CD14-positive monocyte (primary cell): ENCODE measurements around the gene RNF151. TPM values are rescaled to one million over a fixed set of nuclear protein-coding genes. Genes with fewer than 3 reads are reported as not detected.

ENCODE experiments used
- DNase-seq, 3 donors: peaks; one replicate each; pipeline ENCODE4 v3.0.0-alpha.2; 2011 to 2022
- H2AFZ ChIP-seq: 2 replicates; pipeline ENCODE4 v1.6.0; 2012; ENCODE audit warnings: mild to moderate bottlenecking, low read depth, low read length, inconsistent platforms; ENCODE audit not compliant: insufficient read depth, poor library complexity, severe bottlenecking
- H3K27ac ChIP-seq, 2 donors: 1 replicate in 1 of 2; 2 replicates in 1 of 2; pipeline ENCODE4 v1.5.1; 2012 to 2013; ENCODE audit warnings: low read length in 2 of 2, control low read depth in 1 of 2, inconsistent platforms in 1 of 2, low read depth in 1 of 2, mild to moderate bottlenecking in 1 of 2
- H3K27me3 ChIP-seq, 2 donors: one replicate each; pipeline versions ENCODE4 v1.6.0 to v1.6.1; 2011 to 2013; ENCODE audit warnings: low read length in 2 of 2; ENCODE audit not compliant: control insufficient read depth in 2 of 2, insufficient read depth in 2 of 2
- H3K36me3 ChIP-seq, 2 donors: replicated peaks in 1 of 2; 1 replicate in 1 of 2; 2 replicates in 1 of 2; pipeline versions ENCODE4 v1.5.1 to v1.6.1; 2012 to 2013; ENCODE audit warnings: low read length in 2 of 2, control low read depth in 1 of 2, inconsistent platforms in 1 of 2, mild to moderate bottlenecking in 1 of 2; ENCODE audit not compliant: insufficient read depth in 2 of 2, control insufficient read depth in 1 of 2
- H3K4me1 ChIP-seq, 2 donors: 1 replicate in 1 of 2; 2 replicates in 1 of 2; pipeline versions ENCODE4 v1.5.1 to v1.6.1; 2012 to 2013; ENCODE audit warnings: low read length in 2 of 2, control low read depth in 1 of 2, inconsistent platforms in 1 of 2, mild to moderate bottlenecking in 1 of 2, moderate library complexity in 1 of 2; ENCODE audit not compliant: insufficient read depth in 2 of 2, control insufficient read depth in 1 of 2
- H3K4me2 ChIP-seq: replicated peaks from 2 replicates; pipeline ENCODE3; 2012; ENCODE audit warnings: low read length, moderate library complexity, mild to moderate bottlenecking; ENCODE audit not compliant: poor library complexity, severe bottlenecking; ENCODE audit errors: extremely low read depth
- H3K4me3 ChIP-seq, 3 experiments: fragments of 200-600 bp in 1 of 3; sonication (generic) in 1 of 3; replicated peaks in 1 of 3; 1 replicate in 2 of 3; 2 replicates in 1 of 3; pipeline ENCODE4 v1.5.1; 2011 to 2013; ENCODE audit warnings: low read length in 3 of 3, mild to moderate bottlenecking in 3 of 3, control low read depth in 2 of 3, low read depth in 2 of 3, inconsistent platforms in 1 of 3, moderate library complexity in 1 of 3
- H3K79me2 ChIP-seq: 2 replicates; pipeline ENCODE4 v1.6.0; 2012; ENCODE audit warnings: mild to moderate bottlenecking, control low read depth, inconsistent platforms, low read length, moderate library complexity; ENCODE audit not compliant: insufficient read depth
- H3K9ac ChIP-seq: 2 replicates; pipeline ENCODE4 v1.6.0; 2017; ENCODE audit warnings: low read length, mild to moderate bottlenecking; ENCODE audit not compliant: insufficient read depth, poor library complexity, severe bottlenecking
- H3K9me3 ChIP-seq, 2 donors: replicated peaks in 1 of 2; 1 replicate in 1 of 2; 2 replicates in 1 of 2; pipeline versions ENCODE4 v1.5.1 to v1.6.1; 2012 to 2013; ENCODE audit warnings: low read length in 2 of 2, control low read depth in 1 of 2; ENCODE audit not compliant: control insufficient read depth in 1 of 2, insufficient read depth in 1 of 2
- H4K20me1 ChIP-seq: 2 replicates; pipeline ENCODE4 v1.6.0; 2012; ENCODE audit warnings: mild to moderate bottlenecking, low read length, control low read depth, moderate library complexity; ENCODE audit not compliant: insufficient read depth
- H3K27ac Mint-ChIP-seq, 7 donors: one replicate each; pipeline ENCODE4 v1.8.0; 2020; ENCODE audit warnings: mild to moderate bottlenecking in 7 of 7, mixed read lengths in 7 of 7, moderate library complexity in 6 of 7, inconsistent platforms in 2 of 7
- H3K27me3 Mint-ChIP-seq, 3 donors: one replicate each; pipeline ENCODE4 v1.8.0; 2021 to 2022; ENCODE audit warnings: low read depth in 3 of 3, mild to moderate bottlenecking in 3 of 3, mixed read lengths in 3 of 3, moderate library complexity in 3 of 3, inconsistent platforms in 1 of 3
- H3K36me3 Mint-ChIP-seq, 2 donors: one replicate each; pipeline ENCODE4 v1.8.0; 2020; ENCODE audit warnings: mixed read lengths in 2 of 2, inconsistent platforms in 1 of 2, mild to moderate bottlenecking in 1 of 2
- H3K4me1 Mint-ChIP-seq: one replicate; pipeline ENCODE4 v1.8.0; 2020; ENCODE audit warnings: mild to moderate bottlenecking, mixed read lengths
- H3K4me3 Mint-ChIP-seq, 2 donors: one replicate each; pipeline ENCODE4 v1.8.0; 2020; ENCODE audit warnings: mild to moderate bottlenecking in 2 of 2, mixed read lengths in 2 of 2, moderate library complexity in 1 of 2
- H3K9me3 Mint-ChIP-seq, 7 donors: one replicate each; pipeline ENCODE4 v1.8.0; 2020 to 2022; ENCODE audit warnings: mixed read lengths in 7 of 7, mild to moderate bottlenecking in 6 of 7, moderate library complexity in 6 of 7, inconsistent platforms in 2 of 7
- WGBS: methylation state at CpG from one replicate; pipeline ENCODE4 v1.1.5; 2013; ENCODE audit warnings: missing lambda C conversion rate; ENCODE audit not compliant: insufficient coverage; 5-methylcytosine and 5-hydroxymethylcytosine counted together
- intact Hi-C, 2 donors: fragments of 100-400 bp; cut with micrococcal nuclease; formaldehyde crosslinking; loops; one replicate each; pipeline versions ENCODE4 v1.15.0 to v1.15.1; 2023
- polyA plus RNA-seq, 3 donors: library from polyadenylated mRNA; depleted of rRNA in 1 of 3; unstranded in 2 of 3; stranded (reverse) in 1 of 3; fragments of 300-500 nt in 2 of 3; fragments of >200 nt in 1 of 3; fragmentation: Illumina TruSeq in 2 of 3; gene quantifications; 1 replicate in 2 of 3; 2 replicates in 1 of 3; pipeline ENCODE4 v1.2.3, GENCODE V29; 2012 to 2021
- TF ChIP-seq, protein P1 (sequence below): fragments of 200-600 bp; IDR thresholded peaks from one replicate; pipeline ENCODE4 v1.8.0; 2022; ENCODE audit warnings: antibody characterized with exemption, mild to moderate bottlenecking

RNF151 gene
- polyA plus RNA-seq, 3 donors: not detected

DNA sequence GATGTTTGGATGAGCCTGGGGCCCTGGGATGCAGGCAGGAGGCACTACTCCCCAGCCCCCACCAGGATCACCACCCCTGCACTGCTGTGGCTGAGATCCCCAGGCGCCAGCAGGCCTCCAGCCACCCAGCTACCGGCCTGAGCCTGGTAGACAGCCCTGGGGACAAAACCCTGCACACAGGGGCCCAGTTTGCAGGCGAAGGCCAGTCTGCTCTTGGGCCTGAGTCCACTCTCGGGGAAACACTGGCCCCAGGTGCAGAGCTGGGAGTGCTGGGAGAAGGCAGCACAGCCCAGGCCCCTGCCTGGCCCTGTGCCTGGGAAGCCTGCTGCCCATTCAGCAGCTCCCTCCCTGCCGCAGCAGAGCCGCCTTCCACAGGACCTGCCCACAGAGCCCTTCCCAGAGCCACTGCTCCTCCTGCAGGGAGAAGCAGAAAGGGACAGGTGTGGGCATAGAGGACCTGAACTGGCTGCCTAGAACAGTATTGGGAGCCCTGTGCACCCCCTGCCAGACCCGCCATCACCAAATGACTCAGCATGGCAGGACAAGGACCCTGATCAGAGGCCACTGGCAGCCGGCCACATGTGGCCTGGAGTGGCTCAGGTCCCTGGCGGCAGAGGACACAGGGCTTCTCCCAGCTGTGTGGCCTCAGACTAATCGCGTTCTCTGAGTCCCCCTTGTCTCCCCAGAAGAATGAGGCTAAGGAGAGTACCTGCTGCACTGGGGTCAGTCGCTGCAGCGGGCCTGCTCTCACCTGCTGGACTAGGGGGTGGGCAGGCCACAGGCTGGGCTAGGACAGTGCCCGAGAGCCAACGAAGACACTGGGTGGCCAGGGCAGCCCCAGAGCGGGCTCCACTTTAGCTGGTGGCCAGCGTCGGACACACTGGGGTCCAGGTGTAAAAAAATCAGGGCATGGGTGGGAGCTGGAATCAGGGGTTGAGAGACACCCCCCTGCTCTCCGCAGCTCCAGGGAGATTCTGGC is 34.3 kb upstream of the RNF151 start:
- H3K27me3 Mint-ChIP-seq: peaks cover 0 to 12% (median 8%) of the 10 kb centered on the region in 3 donors
- Histone ChIP-seq H2AFZ (no peak overlapping the region), H3K9ac (no peak overlapping the region), H4K20me1 (peaks cover 6% of the 10 kb centered on the region), H3K4me1 (peaks cover 17 to 32% of the 10 kb centered on the region in 2 donors), H3K4me3 (no peak overlapping the region), H3K36me3 (peaks cover 8 to 9% of the 10 kb centered on the region in 2 donors), H3K9me3 (no peaks in the 10 kb centered on the region), H3K4me2 (no peak overlapping the region), H3K27ac (no peak overlapping the region), H3K27me3 (no peaks in the 10 kb centered on the region), H3K79me2 (peaks cover 10% of the 10 kb centered on the region)
- peak overlapping the region in 1 of 7 donors; percentile 41 for H3K27ac Mint-ChIP-seq
- 84% methylated on average over 19 of the region's 19 CpGs for WGBS
- TF ChIP-seq, protein P1, sequence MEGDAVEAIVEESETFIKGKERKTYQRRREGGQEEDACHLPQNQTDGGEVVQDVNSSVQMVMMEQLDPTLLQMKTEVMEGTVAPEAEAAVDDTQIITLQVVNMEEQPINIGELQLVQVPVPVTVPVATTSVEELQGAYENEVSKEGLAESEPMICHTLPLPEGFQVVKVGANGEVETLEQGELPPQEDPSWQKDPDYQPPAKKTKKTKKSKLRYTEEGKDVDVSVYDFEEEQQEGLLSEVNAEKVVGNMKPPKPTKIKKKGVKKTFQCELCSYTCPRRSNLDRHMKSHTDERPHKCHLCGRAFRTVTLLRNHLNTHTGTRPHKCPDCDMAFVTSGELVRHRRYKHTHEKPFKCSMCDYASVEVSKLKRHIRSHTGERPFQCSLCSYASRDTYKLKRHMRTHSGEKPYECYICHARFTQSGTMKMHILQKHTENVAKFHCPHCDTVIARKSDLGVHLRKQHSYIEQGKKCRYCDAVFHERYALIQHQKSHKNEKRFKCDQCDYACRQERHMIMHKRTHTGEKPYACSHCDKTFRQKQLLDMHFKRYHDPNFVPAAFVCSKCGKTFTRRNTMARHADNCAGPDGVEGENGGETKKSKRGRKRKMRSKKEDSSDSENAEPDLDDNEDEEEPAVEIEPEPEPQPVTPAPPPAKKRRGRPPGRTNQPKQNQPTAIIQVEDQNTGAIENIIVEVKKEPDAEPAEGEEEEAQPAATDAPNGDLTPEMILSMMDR: no peak
- intact Hi-C loops: loop anchor here in 1 of 2 donors (10.0 kb wide), 1 partner anchor 158 kb away; the partner anchor contains the start of genes EME2, MRPS34 and NME3
- no peaks in the 10 kb centered on the region for H3K9me3 Mint-ChIP-seq
- H3K4me3 Mint-ChIP-seq: no peak overlapping the region
- H3K36me3 Mint-ChIP-seq: peaks cover 9 to 15% of the 10 kb centered on the region in 2 donors
- DNase-seq: no peak
- peaks cover 32% of the 10 kb centered on the region for H3K4me1 Mint-ChIP-seq

DNA sequence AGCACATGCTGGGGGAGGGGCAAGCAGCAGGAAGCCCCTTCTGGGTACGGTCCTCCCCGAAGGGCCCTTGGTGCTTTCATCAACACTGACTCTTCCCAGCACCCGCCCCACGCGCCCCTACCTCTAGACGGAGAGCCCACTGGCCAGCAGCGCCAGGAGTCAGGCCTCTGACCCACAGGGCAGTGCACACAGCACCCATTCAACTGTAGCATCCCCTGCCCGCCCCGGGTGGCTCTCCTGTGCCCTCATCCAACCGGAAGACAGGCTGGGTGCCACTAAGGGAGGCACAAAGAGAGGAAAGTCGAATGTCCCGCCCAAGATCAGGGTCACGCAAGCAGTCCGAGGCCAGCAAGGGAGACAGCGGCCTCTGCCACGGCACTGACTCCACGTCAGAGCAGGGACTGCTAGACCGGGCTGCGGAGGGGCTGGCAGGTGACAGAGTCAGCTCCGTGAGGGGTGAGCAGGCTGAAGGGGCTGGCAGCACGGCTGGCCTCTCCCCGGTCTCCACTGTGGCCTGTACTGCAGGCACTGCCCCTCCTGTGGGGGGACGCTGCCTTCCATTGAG is 33.5 kb upstream of the RNF151 start:
- Mint-ChIP-seq H3K4me1 (peaks cover 37% of the 10 kb centered on the region), H3K27me3 (peaks cover 0 to 4% (median 4%) of the 10 kb centered on the region in 3 donors), H3K27ac (peak overlapping the region in 1 of 7 donors; percentile 26), H3K4me3 (no peak overlapping the region), H3K36me3 (peaks cover 12 to 23% of the 10 kb centered on the region in 2 donors), H3K9me3 (no peaks in the 10 kb centered on the region)
- Histone ChIP-seq H3K9me3 (no peaks in the 10 kb centered on the region), H3K36me3 (peaks cover 8 to 17% of the 10 kb centered on the region in 2 donors), H3K4me1 (peaks cover 26 to 40% of the 10 kb centered on the region in 2 donors), H2AFZ (no peak overlapping the region), H4K20me1 (peaks cover 12% of the 10 kb centered on the region), H3K27ac (no peak overlapping the region), H3K4me3 (no peak overlapping the region), H3K27me3 (no peaks in the 10 kb centered on the region), H3K79me2 (peaks cover 19% of the 10 kb centered on the region), H3K9ac (no peak overlapping the region), H3K4me2 (no peak overlapping the region)
- no peak for DNase-seq
- WGBS: 80% methylated on average over 23 of the region's 23 CpGs
- TF ChIP-seq, protein P1: no peak
- intact Hi-C loops: loop anchor here in 1 of 2 donors (10.0 kb wide), 1 partner anchor 158 kb away; the partner anchor contains the start of genes EME2, MRPS34 and NME3
